ENCODE data around the gene AMIGO3.
"Not testable (repeated sequence)": the region's sequence is repeated elsewhere in the genome, so short reads cannot be mapped to it uniquely, and the experiment has no call there.

The AMIGO3 gene

DNA sequence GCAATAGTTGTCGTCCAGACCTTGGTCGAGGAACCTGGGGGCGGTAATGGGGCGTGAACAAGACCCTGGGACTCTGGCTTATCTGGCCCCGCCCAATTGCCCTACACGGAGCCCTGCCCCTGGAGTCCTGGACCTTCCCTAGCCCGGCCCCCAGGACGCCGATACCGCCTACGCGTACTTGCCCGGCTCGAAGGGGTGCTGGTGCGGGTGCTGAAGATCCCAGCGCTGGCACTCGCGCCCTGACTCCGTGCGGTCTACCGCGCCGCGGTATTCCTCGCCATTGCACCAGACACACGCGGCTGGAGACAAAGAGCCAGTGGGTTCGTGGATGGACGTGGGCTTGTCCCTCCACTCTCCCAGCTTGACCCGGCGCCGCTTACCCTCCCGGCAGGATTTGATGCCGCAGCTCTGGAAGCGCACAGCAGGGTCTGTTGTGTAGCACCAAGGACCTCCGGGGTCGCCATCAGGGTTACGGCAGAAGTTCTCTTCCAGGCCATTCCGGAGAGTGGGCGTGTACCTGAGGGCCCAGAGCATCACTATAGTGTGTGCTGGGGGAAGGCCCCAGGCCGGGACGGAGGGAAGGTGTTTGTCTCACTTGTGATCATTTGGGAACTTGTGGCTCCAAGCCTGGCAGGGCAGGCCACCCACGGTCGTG is 32.6 kb downstream of the AMIGO3 start:
- not testable (repeated sequence) for DNase-seq

DNA sequence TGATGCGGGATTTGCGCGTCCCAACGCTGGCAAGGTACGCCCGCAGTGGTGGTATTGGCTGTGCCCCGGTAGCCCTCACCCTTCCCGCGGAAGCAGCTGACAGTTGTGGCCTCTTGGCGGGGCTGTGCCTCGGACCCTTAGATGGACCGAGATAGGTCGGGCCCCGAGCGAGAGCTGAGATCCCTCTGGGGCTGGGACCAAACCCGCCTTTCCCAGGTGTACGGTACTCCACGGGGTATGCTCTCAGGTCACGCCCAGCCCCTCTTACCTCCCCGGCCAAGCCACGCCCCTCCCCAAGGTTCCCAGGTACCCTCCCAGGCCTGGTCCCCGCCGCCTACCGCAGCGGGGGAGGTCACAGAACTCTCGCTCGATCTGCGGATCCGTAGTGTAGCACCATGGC is 33.1 kb downstream of the AMIGO3 start:
- not testable (repeated sequence) for DNase-seq

DNA sequence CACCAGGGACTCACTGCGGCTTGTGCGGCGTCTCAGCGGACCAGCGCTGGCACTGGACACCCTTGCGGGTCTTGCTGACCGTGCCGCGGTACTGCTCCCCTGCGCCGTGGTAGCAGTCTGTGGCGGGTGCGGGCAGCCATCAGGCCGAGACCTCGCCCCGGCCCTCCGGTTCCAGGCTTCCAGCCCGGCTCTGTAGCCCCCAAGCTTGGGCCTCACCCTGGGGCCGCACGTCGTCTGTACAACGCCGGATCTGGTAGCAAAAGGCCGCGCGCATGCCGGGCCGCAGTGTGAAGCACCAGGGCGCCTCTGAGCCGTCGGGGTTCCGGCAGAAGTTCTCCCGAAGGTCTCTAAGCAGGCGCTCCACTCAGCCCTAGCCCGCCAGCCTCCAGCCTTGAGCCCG is 33.6 kb downstream of the AMIGO3 start:
- not testable (repeated sequence) for DNase-seq

DNA sequence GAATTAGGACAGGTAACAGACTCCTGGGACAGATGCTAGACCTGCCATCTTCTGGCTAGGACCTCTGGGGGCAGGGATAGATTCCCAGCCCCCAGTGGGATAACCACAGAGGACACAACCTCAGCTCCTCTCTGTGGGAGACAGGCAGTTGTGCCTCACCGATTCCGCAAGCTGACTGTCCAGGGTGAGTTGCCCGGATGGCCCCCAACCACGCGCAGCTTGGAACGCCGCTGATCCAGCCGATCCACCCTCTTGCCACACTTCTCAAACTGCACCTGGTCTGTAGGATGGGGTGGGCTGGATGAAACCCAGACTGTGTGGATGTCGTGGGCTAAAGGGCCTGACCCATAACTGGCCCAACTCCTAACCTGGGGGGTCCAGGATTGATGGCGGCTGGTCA is 34.4 kb downstream of the AMIGO3 start:
- not testable (repeated sequence) for DNase-seq

DNA sequence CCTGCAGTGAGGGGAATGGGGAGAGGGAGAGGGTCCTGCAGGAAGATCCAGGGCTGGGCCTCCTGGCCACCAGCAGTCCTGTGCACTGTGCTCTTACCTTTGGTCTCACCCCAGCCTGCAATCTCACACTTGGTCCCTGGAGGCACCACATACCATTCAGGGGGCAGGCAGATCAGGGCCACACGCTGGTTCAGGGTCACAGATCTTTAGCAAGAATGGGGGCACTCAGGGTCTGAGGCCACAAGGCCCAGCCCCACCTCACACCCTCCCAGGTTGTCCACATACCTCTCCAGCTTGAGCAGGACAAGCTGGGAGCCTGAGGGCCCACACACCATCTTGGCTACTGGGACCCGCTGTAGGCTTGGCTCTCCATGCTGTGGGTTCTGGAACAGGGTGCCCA is 35.0 kb downstream of the AMIGO3 start:
- not testable (repeated sequence) for DNase-seq

DNA sequence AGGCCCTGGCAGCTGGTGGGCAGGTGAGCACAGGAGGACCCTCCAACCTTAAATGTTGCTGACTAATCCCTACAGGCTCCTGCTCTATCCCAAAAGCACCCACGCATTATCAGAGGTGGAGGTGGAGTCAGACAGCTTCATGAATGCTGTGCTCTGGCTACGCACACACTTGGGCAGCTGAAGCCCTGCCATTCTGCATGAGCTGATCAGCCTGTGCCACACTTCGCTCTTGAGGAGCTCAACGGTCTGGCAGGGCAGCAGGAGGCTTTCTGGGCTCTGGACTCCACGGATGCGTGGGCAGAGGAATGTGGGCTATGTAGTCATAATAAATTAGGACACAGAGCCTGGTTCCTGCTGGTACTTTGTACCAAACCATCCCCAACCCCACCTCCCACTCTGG is 36.3 kb downstream of the AMIGO3 start:
- DNase-seq, result no peak

DNA sequence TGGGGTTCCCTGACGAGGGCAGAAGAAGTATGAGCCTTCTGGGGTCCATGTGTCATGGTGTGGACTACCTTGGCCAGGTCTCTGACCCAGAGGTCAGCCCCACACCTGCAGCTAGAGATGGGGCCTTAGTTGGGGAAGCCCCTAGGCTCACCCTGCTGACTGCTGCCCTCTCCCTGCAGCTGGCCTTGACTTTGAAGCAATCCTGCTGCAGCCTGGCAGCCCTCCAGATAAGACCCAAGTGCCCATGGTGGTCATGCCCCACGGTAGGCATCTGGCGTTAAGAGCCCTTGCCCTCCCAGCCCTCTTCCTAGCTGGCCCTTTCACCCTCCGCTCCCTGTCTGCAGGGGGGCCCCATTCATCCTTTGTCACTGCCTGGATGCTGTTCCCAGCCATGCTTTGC is 37.9 kb downstream of the AMIGO3 start:
- no peak for DNase-seq

DNA sequence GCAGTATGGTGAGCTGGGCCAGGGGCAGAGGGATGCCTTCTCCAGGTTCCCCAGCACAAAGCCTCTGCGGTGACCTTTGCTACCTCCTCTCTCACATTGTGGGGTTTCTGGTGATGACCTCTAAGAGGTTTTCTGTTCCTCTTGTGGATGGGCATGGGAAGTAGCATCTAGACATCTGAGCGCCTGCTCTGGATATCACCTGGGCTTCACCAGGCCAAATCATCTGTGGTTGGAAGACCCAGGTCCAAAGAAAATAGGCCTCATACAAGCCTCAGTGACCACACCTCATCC is 38.3 kb downstream of the AMIGO3 start:
- no peak for DNase-seq

DNA sequence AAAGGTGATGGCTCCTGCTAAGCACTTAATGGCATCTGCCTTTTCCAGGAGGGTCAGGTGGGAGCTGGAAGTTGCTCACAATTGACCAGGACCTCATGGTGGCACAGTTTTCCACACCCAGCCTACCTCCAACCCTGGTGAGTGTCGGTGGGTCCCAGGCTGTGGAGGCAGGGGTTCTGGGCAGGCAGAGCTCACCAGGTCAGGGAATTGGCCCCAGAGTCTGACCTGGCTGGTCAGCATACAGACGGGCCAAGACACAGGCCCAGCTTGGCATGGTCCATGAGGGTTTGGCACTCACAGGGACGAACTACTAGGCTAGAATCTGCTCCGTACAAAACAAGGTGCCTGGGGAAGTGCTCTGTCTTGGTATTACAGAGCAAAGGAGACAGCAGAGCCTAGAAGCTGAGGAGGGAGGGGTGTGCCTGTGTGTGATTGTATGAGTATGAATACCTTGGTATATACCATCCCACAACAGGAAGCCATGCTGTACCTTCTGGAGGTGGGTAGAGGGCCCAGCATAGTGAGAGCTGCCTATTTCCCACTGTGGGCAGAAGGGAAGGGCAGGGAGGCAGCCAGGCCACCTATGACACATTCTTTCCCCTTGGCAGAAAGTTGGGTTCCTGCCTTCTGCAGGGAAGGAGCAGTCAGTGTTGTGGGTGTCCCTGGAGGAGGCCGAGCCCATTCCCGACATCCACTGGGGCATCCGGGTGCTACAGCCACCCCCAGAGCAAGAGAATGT is 38.8 kb downstream of the AMIGO3 start:
- DNase-seq, result no peak

DNA sequence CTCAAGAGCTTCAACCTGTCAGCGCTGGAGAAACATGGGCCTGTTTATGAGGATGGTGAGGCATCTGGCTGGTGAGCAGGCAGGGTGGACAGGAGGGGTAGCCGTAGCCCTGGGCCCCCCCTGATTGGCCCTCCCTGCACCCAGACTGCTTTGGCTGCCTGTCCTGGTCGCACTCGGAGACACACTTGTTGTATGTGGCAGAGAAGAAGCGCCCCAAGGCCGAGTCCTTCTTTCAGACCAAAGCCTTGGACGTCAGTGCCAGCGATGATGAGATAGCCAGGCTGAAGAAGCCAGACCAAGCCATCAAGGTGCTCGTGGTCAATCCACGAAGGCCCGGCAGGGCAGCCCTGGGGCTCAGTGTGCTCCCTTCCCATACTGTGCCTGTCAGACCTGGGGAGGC is 43.6 kb downstream of the AMIGO3 start:
- no peak for DNase-seq

DNA sequence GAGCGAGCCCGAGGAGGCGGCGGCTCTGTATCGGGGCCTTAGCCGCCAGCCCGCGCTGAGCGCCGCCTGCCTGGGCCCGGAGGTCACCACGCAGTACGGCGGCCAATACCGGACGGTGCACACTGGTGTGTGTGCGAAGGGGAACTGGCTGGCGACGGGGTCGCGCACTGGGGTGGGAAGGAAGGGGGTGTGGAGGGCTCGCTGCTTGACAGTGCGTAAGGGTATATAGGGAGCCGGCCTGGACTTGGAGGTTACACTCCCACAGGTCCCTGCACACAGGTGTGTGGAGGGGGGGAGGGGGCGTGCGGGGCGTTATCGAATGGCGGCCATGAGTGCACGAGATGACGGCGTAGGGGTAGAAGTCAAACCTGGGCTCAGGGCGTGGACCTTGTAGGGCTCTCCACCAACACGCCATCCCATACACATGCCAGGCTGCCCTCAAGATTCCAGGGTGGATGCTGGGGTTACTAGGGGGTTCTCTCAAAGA is 44.9 kb downstream of the AMIGO3 start:
- no peak for DNase-seq

DNA sequence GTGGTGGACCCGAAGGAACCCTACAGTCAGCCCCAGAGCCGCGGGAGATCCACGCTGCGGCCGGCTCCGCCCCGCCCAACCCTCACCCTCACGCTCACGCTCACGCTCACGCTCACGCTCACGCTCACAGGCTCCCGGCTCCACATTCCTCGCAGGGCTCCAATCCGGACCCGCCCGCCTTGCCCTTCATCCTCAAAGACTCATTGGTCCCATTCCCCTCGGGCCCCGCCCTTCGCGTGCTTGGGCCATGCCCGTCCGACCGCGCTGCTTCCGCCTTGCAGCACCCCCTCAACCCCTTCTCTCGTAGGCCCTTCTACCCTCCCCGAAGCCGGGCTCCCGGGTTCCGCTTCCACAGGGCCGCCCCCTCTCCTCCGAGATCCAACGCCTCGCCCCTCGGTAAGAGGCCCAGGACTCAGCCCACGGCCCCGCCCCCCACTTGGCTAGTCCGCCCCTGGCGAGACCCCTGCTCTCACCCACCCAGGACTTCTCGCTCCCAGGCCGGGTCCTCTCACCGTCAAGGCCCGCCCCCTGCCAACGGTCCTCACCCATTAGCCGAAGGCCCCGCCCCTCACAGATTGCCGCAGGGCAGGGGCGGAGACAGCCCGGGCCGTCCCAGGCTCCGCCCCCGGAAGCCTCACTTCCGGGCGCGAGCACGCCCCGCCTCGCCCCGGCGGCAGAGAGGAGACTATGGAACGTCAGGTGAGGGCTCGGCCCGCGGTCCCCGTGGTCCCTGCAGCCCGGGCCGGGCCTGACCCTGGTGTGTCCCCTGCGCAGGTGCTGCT is 45.6 kb downstream of the AMIGO3 start, which contains the start of gene APEH:
TSS of gene APEH (plus strand) at position 637 of the 782 bp plus-strand sequence. CDS start at position 688, 51 bp downstream.
- no peak for DNase-seq

DNA sequence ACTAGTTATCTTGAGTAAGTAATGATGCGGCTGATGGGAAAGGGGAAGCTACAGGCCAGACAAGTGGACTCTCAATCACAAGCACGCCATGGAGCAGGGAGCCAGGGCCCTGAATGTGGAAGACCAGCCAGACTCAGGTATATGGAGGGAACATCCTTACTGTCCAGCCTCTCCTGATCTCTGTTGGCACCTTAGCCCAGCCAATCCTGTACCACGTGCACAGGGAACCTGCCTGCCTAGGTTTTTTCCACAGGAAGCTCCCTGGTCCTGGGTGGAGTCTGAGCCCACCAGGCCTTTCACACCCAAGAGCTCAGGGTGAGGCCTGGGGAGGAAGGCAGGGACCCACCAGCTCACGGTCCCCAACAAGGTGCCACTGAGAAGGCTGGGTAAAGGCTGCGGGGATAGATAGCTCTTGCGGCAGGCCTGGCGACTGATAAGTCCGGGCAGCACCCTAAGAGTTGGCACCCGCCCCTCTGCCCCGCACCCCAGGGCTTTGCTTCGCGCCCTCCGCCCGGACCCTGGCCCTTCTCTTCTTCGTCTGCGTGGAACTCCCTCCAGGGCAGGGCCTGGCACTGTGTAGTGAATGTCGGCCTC is 46.3 kb downstream of the AMIGO3 start:
- no peak for DNase-seq

DNA sequence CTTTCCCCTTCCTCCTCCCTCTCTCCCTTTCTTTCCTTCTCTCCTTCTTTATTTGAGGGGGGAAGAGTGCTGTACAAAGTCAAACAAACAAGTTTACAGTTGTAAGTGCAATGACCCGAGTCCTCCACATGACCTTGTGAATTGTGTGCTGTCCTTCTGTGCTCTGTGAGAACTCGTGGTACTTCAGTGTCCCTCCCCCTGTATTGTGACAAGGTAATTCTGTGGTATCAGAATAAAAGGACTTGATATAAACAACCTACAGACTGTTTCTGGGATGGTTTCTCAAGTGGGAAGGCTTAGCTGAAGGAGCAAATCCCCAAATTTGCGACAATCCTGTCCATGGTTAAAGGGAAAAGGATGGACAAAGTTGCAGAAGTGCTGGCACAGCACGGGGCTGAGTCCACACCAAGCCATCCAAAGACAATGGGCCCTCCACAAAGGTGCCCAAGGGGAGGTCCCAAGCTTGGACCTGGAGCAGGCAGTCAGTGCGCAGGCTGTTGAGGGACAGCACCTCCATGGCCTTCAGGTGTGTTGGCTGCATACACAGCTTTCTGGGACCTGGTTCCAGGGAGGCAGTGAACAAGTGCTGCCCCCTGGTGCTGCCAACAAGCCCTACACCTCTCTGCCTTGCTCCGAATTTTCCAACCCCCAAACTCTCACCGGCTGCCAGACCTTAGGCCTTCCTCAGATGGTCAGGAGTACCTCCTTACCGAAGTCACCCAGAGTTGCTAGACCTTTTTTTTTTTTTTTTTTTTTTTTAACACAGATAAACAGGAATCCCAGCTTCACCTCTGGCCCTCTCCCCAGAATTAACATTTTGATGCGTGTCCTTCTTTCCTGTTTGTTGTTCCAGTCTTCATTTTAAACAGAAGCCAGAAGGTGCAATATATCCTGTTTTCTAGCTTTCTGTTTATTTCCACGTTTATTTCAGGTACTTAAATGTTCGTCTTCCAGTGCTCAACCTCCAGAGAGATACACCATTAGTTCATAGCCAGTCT is 47.9 kb downstream of the AMIGO3 start:
- DNase-seq, result no peak

DNA sequence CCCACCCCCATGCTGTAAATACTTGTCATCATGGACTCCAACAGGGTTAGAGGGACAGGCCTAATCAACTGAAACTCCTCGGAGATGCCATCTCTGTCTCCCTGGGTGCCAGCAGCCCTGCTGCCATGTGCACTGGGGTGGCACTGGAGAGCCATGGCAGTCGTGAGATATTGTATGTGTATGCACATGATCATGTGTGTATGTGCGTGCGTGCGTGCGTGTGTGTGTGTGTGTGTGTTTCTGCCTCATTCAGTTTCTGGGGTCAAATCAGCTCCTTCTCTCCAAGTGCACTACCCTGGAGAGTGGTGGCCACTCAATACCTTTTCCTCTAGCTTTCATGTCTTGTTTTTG is 48.6 kb downstream of the AMIGO3 start:
- no peak for DNase-seq

DNA sequence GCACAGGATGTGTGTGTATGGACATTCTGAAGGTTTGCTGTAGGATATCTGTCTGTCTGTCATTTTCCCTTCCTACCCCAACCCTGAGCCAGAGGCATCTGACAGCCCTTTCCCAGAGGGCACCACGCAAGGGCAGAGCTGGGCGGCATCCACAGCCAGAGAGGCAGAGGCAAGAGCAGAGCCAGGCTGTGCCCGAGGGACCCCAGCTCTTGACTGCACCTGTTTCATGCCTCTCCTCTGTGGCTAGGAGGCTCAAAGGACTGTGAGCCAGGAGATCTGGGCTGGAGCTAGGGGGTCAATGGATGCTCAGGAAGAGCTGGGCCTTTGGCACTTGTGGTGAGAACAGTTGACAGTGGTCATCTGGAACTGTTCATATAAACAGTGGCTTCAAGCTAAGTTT is 50.1 kb downstream of the AMIGO3 start:
- no peak for DNase-seq

DNA sequence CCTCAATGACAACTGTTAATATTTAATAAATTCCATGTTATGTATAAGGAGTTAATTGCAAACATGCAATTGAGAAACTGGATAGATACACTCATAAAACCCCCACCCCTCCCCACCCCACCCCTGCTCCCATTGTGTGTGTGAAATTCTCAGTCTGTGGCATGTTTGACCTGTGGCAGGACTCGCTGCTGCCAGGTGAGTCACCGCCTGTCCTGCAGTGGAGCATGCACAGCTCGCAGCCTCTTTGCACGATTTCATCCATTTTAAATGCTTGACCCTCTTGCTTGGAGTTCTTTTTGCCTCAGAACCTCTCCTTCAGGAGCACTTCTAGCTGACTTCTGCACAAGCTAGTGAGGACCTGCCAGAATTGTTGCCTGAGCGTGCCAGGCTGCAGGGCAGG is 50.6 kb downstream of the AMIGO3 start:
- DNase-seq, result no peak

DNA sequence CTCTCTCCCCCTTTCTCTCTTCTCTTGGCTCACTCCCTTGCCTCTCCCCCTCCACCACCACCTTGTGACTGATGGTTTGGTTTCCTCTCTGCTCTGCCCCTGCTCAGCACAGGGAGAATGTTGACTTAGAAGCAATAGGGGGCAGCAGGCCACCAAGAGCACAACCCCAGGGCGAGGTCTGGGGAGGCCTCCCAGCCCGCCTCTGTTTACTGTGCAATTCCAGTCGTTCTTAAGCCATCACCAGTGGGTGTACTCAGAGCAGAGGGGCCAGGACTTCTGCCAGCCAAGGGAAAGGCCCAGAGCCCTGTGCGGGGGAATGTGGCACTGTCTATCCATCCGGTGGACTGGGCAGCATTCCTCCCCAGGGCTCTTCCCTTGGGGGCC is 51.1 kb downstream of the AMIGO3 start:
- no peak for DNase-seq

DNA sequence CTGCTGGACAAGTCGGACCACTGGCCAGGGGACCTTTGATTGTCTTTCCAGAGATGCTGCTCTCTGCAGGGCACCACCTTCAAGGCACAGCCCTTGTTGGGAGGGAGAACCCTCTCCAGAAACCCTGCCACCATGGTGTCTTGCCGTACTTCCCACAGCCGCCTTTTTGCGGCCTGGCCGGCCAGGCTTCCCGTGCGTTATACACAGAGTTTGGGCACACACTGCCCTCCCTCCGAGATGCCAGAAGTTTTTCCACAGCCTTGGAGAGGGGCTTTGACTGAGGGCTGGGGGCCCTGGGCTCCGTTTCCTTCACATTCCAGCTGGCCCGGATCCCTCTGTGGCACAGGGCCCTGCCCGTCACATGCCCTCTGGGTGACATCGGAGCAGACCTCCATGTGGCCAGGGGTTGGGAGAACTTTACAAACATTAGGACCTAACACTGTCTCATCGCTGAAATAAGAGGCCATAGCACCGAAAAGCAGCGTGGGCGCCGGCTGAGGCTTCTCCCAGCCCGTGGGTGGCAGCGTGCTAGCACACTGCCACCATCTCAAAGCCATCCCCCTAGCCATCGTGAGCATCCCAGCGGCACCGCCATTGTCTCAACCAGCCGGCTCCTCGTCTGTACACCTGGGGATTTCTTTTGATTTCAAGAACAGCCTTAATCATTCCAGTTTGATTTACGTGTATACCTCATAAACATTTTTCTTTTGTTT is 51.6 kb downstream of the AMIGO3 start:
- no peak for DNase-seq

Measured in SW 1271 (cell line).